GM19328 (cell line): ENCODE data around the gene ASXL1.

Experiments used
- ATAC-seq: cut with Tn5 transposase; IDR thresholded peaks from one replicate; pipeline ENCODE4 v1.9.1; 2021; ENCODE audit warnings: mild to moderate bottlenecking, moderate library complexity; ENCODE audit not compliant: unreplicated experiment

ASXL1 gene

GRCh38 chr20:32437391-32438074 is 79.4 kb downstream of the ASXL1 start:
- no peak for ATAC-seq

DNA sequence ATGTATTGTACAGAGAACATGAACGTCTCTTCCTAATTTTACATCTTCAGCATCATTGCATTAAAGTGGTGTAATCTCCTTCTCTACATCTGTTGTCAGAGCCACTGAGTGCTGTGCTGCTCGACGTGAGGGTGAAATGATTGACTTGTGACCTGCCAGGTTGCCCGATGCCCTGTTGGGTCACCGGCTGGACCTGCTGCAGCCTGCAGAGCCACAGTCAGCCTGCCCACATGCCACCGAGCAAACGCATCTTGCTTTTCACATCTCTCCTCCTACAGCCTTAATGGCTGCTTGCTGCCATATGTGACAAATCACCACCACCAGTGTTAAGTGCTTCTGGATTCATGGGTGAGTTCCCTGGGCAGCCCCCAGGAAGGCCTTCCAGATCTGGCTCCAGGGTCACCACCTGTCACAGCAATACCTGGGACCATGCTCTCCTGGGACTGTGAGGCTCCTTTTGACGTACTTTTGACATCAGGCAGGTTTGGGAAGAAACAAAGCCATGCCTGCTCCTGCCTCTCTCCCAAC is 80.3 kb downstream of the ASXL1 start:
- no peak for ATAC-seq

- no peak for ATAC-seq
Observed at GRCh38 chr20:32439132-32439829, 81.2 kb downstream of the ASXL1 start.

DNA sequence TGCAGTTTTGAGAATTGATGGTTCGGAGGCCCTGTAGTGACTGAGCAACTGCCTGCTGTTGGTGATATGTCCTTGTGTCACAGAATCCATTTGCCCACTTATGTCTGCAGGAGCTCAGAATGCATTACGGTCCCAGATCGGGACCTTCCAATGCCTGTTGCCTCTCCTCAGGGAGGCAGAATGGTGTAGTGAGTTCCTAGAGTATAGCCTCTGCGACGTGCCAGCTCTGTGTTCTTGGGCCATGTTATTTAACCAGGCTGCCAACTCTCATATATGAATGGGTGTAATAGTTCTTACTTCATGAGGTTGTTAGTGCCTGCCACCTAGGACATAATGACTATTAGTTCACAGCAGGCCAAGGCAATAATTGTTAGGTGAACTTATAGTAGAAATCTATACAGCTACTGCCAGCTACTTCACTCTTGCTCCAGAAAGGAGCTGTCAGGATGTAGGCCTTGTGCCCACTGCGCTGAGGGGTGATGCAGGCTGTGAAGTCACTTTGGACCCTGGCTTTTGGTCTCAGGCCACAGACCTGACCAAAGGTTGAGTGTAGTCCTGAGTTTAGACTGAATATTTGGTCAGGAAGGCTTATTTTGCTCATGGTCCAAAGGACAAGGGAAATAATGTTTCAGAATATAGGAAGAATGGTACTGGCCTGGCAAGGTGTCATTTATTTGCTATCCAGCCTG is 82.1 kb downstream of the ASXL1 start:
- no peak for ATAC-seq

DNA sequence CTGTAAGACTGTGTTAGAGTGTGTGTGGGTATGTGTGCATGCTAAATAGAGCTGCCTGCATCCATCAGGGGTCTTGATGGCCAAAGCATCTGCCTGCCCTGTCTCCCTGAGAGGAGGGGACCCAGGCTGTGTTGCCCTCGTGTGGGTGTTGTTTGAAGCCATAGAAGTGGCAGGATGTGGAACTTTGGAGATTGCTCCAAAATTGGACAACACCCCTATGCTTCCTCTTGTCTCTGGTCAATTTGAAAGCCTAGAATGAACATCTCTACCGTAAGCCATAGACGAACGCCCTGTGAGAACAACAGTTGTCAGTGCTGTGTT is 82.6 kb downstream of the ASXL1 start:
- no peak for ATAC-seq

DNA sequence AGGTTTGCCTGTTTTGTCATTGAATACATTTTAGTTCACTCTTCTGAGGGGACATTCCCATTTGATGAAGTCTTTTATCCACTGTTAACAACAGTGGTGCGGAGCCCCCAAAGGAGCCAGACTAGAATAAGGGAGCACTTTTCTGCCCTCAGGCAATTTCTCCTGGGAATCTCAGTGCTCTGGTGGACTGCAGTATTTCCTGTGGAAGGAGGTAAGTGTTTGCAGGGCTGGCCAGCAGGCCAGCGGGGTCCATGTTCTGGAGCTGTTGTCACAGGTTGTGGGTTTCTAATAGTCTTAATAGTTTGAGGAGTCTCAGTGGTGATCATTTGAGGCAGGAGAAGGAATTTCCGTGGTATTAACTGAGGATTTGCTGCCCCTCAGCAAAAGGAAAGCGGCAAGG is 83.5 kb downstream of the ASXL1 start:
- no peak for ATAC-seq

DNA sequence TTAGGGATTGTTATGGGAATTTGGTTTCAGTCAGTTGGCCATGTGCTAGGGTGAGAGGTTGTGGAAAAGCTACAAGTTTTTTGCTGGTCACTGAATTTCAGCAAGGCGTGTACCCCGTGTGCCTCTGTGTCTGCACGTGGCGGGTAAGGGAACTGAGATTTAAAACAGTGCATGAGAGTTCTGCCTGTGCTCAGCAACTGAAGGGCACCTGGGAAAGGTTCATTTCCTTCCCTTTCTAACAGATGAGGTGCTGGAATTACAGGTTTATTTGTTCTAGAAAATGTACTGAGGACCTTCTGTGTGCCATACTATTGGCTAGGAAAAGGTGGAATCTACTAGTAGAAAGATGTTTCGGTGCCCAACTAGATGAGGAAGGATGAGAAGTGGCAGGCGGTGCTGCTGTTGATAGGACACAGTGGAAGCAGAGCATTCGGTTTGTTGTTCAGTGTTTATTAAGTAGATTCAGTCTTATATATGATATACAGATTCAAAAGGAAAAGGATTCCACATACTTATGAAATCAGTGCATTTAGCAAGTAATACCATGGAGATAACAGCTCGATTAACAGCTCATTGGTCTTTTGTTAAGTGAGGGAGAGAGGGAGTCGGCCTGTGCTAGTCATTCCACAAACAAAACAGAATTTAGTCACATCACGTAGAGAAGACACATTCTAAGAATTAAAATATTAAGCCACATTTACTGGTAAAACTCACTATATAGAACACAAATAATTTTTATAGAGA is 84.7 kb downstream of the ASXL1 start:
- no peak for ATAC-seq

DNA sequence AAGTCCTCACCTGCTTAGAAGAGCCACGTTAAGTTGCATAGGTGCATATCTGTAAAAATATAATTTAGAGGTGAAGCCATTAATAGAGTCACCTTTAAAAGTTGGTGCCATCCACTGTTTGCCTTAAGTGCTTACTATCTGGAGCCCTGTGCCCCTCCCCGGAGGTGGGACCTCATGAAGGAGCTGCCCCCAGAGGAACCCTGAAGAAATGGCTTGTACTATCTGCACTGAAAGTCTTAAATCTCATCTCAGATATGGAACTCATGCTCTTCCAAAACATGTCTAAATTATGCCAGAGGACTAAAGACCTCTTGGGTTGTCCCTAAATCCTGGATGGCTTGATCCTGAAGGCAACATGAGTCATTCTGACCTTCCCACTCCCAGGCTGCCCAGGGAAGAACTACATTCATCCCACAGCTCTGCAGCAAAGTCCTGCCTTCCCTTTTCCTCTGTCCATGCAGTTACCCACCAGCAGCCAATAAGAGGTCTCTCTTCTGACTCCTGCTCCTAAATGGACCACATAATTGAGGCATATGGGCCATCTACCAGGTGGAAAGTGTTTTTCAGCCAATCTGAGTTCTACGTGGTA is 85.3 kb downstream of the ASXL1 start:
- ATAC-seq: no peak

GRCh38 chr20:32444474-32445220 is 86.5 kb downstream of the ASXL1 start:
- ATAC-seq: no peak

- ATAC-seq: no peak
Observed at GRCh38 chr20:32445539-32446273, 87.6 kb downstream of the ASXL1 start.

- ATAC-seq: no peak
Observed at GRCh38 chr20:32446301-32447100, 88.4 kb downstream of the ASXL1 start.

DNA sequence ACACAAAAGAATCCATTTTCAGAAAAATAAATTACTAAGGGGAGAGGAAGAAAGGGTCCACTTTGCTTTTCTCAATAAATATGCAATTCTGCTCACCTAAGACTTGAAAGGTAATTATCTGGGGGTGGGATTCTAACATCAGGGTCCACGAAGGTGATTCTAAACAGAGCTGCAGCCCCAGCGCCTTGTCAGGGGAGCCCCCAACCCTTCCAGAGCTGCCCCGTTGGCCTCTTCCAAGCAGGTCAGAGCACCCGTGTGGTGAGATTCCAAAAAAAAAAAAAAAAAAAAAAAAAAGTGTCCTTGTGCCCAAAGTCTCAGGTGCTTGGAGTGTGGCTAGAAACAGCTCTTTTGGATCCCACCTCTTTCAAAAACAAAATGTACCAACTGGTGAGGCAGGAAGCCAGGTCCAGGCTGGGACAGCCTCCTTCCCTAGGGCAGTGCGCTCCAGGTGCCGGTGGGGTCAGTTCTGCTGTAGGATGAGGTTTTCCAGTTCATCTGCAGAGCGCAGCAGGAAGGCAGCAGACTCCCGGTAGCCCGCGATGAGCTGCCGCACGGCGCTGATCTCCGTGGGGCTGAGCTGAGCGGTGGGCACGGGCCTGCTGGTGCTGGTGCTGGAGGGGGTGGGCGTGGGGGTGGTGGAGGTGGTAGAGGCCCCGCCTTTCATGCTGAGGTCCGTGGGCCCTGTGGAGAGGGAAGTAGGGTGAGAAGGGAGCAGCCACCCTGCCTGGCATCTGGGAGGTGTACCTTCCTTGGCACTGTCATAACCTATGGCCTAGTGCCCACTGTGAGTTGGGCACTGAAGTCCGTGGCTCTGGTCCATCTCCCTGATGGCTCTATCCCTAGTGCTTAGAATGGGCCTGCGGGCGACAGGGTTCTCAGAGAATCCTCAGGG is 89.3 kb downstream of the ASXL1 start:
- ATAC-seq: no peak

DNA sequence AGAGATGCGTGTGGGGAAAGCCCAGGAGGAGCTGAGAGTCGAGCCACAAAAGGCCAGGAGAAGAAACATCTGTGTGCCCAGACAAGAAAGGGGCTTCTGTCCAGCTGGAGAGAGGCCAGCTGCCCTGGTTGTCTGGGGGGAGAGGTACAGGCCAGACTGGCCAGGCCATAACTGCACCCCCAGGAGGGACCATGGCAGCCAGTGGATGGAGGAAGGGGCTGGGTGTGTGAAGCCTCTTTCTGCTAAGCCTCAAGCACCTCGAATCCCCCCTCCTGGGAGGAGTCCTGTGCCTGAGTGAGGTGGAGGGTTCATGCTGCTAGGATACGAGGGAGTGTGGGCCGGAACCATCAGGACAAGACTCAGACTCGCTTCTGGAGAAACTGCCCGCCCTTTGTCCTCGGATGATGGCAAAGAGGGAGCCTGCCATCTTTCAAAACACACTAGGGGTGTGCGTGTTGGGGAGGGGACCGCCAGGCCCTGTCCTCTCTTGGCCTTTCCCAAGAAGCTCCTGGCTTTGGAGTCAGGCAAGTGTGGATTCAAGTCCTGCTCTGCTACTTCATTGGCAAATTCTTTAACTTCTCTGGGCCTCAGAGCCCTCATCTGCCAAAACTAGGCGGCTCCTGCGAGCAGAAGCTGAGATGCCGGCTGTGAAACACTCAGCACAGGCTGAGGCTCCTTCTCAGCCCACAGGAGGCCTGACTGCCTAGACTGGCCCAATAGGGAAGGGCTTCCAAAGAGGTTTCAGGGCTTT is 90.3 kb downstream of the ASXL1 start:
- ATAC-seq: no peak

DNA sequence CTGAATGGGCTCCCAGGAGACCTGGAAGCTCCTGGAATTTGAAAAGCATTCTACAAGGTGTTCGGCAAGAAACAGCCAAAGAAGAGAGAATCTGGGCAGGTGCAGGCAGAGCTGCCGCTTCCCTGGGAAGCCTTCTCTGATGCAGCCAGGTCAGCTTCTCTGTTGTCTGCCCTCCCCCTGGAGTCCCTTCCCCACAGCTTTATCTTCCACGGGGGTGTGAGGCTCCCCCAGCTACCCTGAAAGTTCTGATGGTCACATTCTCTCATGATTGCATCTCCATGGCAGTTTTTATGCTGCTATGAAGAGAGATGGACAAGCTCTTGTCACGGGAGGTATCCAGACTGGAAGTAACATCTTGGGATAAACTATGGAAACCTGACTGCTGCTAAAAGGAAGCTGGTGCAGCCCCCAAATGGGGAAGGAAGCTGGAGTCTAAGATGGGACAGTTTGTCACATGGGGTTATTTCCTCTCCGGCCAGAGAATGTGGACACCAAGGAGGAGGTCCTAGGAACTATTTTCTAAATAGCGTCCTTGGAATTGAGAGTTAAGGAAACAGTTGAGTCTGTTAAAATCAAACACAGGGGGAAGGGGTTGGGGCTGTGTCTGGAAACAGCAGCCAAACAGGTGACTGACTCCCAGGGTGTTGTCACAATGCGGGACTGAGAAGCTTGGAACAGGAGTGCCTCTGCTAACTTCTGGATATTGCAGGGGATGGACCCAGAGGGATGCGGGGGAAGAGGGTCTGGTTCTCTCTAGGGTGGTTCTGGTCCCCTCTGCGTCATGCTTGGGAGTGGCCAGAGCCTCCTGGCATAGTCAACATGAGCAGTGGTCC is 91.1 kb downstream of the ASXL1 start:
- no peak for ATAC-seq

- ATAC-seq: no peak
Observed at GRCh38 chr20:32449890-32450401, 91.8 kb downstream of the ASXL1 start.

DNA sequence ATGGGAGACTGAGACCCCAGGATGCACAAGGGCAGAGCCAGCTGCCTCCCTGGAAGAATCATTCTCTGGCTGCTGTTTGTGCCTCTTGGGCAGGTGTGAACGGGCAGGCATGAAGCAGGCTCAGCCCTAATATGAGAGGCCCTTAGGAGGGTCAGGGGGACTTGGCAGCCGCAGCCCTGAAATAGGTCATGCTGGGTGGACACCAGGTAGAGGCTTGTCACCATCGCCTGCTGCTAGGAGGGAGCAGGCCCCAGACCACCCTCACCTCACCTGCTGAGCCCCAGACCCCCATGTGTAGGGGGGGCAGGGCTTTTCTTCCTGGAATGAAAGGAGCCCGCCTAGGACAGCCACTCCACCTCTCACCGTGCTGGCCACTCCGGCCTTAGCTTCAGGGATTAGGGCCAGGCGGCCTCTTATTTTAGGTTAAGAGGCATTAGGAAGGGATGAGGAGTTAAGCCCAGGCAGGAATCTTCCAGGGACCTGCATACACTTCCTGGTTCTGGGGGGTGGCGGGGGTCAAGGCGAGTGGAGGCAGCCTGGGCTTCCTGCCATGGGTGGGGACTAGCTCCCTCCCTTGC is 92.4 kb downstream of the ASXL1 start:
- ATAC-seq: no peak
